Measurements from ENCODE around the gene LHX2. TPM values are rescaled to one million over a fixed set of nuclear protein-coding genes. Genes with fewer than 3 reads are reported as not detected.

The LHX2 gene, protein sequence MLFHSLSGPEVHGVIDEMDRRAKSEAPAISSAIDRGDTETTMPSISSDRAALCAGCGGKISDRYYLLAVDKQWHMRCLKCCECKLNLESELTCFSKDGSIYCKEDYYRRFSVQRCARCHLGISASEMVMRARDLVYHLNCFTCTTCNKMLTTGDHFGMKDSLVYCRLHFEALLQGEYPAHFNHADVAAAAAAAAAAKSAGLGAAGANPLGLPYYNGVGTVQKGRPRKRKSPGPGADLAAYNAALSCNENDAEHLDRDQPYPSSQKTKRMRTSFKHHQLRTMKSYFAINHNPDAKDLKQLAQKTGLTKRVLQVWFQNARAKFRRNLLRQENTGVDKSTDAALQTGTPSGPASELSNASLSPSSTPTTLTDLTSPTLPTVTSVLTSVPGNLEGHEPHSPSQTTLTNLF
- total RNA-seq = not detected in 2 replicates

DNA sequence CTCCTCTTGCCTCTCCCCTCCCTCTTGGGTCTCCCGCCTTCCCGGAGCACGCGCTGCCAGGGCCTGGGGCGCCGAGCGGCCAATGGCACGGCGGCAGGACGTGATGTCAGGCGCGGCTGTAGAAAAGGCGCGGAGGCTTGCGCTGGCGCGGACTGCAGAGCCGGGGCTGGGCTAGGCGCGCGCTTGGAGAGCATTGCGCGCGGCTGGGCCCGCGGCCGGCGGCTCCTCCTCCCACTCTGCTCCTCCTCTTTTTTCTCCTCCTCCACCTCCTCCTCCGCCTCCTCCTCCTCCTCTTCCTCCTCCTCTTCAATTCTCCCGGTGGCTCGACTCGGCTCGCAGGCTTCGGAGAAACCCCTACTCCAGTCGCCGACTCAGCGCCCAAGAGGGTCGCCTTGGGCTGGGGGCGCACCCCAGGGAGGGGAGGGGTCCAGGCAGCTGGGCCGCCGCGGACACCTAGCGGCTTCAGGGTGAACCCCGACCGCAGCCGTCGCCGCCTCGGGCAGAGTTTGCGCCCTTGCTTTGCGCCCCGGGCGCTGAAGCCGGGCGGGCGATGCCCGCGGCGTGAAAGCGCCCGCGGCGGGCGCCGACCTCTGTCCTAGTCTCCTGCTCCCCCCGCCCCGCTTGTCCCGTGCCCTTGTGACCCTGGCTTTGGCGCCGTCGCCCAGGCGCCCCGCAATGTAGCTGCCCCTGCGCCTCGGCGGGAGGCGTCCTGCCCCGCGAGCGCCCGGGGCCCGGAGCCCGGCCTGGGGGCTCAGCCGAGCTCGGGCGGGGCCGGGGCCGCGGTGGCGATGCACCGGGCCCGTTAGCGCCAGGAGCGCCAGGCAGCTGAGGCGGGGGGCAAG lies at the start of gene LHX2:
Gene LHX2, plus strand, starts transcription at position 309 of the 842 bp plus-strand sequence. CDS start 581 bp downstream, outside the sequence.

Other genes with a start within 250 kb of the LHX2 start
- 9.8 and 11.7 TPM in 2 replicates for gene DENND1A, start 81.6 kb upstream of the LHX2 start, total RNA-seq
- gene NEK6, start 246.2 kb downstream of the LHX2 start, total RNA-seq = 41.2 and 87.7 TPM in 2 replicates

Data from smooth muscle cell of bladder (primary cell).